SK-N-MC (cell line): ENCODE data around the gene POLD2.

Experiments
- EZH2 ChIP-seq: fragments of 200-600 bp; sonication (generic); IDR thresholded peaks from one replicate; pipeline ENCODE4 v1.6.1; 2017; ENCODE audit warnings: antibody characterized with exemption
- FOXP2 ChIP-seq: optimal IDR thresholded peaks from 2 replicates; pipeline ENCODE3; 2011; ENCODE audit warnings: mild to moderate bottlenecking, moderate library complexity; ENCODE audit not compliant: insufficient read depth; ENCODE audit errors: extremely low read length, control extremely low read depth
- POLR2AphosphoS5 ChIP-seq: IDR thresholded peaks from 2 replicates; pipeline ENCODE4 v1.6.1; 2012; ENCODE audit warnings: mild to moderate bottlenecking, low read depth, low read length, borderline replicate concordance

- TF ChIP-seq POLR2AphosphoS5, result no peak
- TF ChIP-seq EZH2, result no peak
- TF ChIP-seq FOXP2, result no peak
Measured at GRCh38 chr7:44139311-44140010, 16.1 kb upstream of the POLD2 start.
